ENCODE measurements around the gene GPR68. TPM values are rescaled to one million over a fixed set of nuclear protein-coding genes. Genes with fewer than 3 reads are reported as not detected.
"Not testable (repeated sequence)": the region's sequence is repeated elsewhere in the genome, so short reads cannot be mapped to it uniquely, and the experiment has no call there.

GPR68 gene
- total RNA-seq, 4 donors from 2014 or later = 0.95 to 4.3 (median 1.6) TPM

DNA sequence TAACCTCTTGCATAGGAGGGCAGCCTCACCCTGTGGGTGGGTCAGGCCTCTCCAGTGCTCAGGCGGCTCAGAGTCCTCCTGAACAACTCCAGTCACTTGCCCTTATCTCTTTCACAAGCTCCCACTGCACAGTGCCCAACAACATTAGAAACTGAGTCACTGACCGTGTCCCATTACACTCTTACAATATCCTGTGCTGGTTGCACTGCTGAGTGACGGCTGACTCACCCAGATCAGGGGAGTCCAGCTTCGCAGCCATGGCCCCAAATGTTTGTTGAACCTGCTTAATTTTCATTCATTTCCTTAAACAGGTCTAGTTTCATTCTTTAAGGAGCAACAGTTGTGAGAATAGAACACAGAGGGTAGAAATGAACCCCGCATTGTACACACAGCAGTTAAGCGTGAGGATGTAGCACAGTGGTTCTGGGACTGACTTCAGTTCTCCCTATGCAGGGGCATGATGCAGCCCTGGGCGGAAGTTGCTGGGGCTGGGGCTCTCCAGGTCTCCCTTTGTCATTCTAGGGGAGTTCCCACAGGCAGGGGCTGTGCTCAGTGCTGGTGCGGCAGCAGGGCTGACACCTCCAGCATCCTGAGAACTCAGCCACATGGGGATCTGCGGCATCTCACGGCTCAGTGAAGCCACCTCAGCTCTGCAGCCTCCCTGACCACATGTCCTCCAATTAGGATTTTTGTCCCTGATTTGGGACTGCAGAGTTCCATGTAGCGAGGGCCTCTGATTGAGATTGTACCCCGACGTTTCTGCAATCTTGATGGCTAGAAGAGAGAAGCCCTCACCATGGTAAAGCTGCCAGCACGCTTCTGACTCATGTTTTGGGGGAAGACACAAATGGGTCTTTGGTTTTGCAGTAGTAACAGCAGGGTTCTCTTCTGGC is 16.1 kb downstream of the GPR68 start:
- H3K4me3 ChIP-seq = no peak overlapping the region
- DNase-seq (ENCODE audit: low spot score in 2 of 2) = no peak
- H3K27ac ChIP-seq = no peak overlapping the region
- 95% methylated on average over 14 of the region's 14 CpGs for WGBS
- no peaks in the 10 kb centered on the region for H3K4me1 ChIP-seq
- no peaks in the 10 kb centered on the region for H3K9me3 ChIP-seq
- H3K27me3 ChIP-seq = no peaks in the 10 kb centered on the region
- TF ChIP-seq POLR2A (IDR thresholded peaks at IDR 0.05) = no peak
- TF ChIP-seq, protein P1, sequence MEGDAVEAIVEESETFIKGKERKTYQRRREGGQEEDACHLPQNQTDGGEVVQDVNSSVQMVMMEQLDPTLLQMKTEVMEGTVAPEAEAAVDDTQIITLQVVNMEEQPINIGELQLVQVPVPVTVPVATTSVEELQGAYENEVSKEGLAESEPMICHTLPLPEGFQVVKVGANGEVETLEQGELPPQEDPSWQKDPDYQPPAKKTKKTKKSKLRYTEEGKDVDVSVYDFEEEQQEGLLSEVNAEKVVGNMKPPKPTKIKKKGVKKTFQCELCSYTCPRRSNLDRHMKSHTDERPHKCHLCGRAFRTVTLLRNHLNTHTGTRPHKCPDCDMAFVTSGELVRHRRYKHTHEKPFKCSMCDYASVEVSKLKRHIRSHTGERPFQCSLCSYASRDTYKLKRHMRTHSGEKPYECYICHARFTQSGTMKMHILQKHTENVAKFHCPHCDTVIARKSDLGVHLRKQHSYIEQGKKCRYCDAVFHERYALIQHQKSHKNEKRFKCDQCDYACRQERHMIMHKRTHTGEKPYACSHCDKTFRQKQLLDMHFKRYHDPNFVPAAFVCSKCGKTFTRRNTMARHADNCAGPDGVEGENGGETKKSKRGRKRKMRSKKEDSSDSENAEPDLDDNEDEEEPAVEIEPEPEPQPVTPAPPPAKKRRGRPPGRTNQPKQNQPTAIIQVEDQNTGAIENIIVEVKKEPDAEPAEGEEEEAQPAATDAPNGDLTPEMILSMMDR (IDR thresholded peaks at IDR 0.05) = no peak
- no peak for TF ChIP-seq EP300 (IDR thresholded peaks at IDR 0.05)
- H3K36me3 ChIP-seq = peaks cover 25% of the 10 kb centered on the region

DNA sequence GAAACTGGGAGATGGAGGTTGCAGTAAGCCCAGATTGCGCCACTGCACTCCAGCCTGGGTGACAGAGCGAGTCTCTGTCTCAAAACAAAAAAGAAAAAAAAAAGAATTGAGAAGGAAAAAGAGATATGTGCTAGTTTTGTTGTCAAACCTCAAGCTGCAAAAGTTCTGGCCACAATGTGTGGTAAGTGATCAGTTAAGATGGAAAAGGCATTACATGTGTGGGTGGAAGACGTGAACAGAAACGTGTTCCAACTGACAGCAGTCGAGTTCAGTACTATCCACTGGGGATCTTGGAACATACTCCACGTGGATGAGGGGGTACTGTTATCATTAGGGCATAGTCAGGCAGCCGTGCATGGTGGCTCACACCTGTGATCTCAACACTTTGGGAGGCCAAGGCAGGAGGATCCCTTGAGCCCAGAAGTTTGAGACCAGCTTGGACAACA is 17.3 kb downstream of the GPR68 start:
- TF ChIP-seq POLR2A (IDR thresholded peaks at IDR 0.05) = no peak
- TF ChIP-seq POLR2AphosphoS5 (IDR thresholded peaks at IDR 0.05) = no peak
- TF ChIP-seq, protein P1 (IDR thresholded peaks at IDR 0.05) = no peak
- TF ChIP-seq EP300 (IDR thresholded peaks at IDR 0.05) = no peak
- 74% methylated on average over 7 of the region's 7 CpGs for WGBS
- no peak for DNase-seq (ENCODE audit: low spot score in 2 of 2)
- peaks cover 26% of the 10 kb centered on the region for H3K36me3 ChIP-seq
- H3K9me3 ChIP-seq = no peaks in the 10 kb centered on the region
- H3K4me1 ChIP-seq = no peaks in the 10 kb centered on the region
- H3K27me3 ChIP-seq = no peaks in the 10 kb centered on the region
- H3K4me3 ChIP-seq = no peak overlapping the region
- H3K27ac ChIP-seq = no peak overlapping the region

DNA sequence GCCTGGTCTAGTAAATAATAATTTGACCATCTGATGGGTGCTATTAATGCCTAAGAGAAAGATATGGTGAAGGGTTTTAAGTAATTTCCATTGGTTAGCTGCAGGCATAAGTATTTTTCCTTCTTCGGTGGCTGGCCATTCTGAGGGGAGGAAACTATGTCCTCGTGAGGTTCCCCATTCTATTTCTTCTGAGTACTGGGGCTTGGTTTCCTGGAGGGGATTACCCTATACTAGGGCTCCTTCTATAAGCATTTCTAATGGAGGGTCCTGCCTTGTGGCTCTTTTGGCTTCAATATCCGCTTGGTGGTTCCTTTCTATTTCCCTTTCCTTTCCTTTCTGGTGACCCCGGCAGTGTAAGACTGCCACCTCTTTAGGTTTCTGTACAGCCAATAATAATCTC is 18.1 kb downstream of the GPR68 start:
- H3K36me3 ChIP-seq = peaks cover 32% of the 10 kb centered on the region

DNA sequence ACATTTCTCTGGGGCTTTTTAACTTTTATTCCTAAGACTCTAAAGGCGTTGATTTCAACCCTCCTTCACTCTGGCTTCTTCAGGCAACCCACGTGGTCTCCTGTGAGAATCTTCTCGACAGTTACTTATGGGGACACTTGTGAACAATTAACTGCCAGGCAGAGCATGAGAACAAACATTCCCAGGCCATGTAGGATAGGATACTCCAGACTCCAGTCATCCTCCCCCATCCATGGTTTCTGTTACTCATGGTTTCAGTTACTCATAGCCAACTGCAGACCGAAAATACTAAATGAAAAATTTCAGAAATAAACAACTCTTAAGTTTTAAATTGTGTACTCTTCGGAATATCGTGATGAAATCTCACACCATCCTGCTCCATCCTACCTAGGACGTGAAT is 19.5 kb downstream of the GPR68 start:
- 91% methylated on average over 7 of the region's 7 CpGs for WGBS
- DNase-seq (ENCODE audit: low spot score in 2 of 2) = no peak
- peaks cover 12% of the 10 kb centered on the region for H3K4me1 ChIP-seq
- no peak overlapping the region for H3K4me3 ChIP-seq
- no peaks in the 10 kb centered on the region for H3K9me3 ChIP-seq
- H3K27me3 ChIP-seq = no peaks in the 10 kb centered on the region
- no peak overlapping the region for H3K27ac ChIP-seq
- TF ChIP-seq POLR2A (IDR thresholded peaks at IDR 0.05) = no peak
- TF ChIP-seq, protein P1 (IDR thresholded peaks at IDR 0.05) = no peak
- TF ChIP-seq POLR2AphosphoS5 (IDR thresholded peaks at IDR 0.05) = no peak
- no peak for TF ChIP-seq EP300 (IDR thresholded peaks at IDR 0.05)
- H3K36me3 ChIP-seq = peaks cover 32% of the 10 kb centered on the region

More for the DNA sequence above, 18.1 kb downstream of the GPR68 start:
- not testable (repeated sequence) for H3K9me3 ChIP-seq; H3K4me1 ChIP-seq; H3K27ac ChIP-seq; DNase-seq (ENCODE audit: low spot score in 2 of 2); H3K27me3 ChIP-seq; H3K4me3 ChIP-seq
- 86% methylated on average over 4 of the region's 4 CpGs for WGBS

DNA sequence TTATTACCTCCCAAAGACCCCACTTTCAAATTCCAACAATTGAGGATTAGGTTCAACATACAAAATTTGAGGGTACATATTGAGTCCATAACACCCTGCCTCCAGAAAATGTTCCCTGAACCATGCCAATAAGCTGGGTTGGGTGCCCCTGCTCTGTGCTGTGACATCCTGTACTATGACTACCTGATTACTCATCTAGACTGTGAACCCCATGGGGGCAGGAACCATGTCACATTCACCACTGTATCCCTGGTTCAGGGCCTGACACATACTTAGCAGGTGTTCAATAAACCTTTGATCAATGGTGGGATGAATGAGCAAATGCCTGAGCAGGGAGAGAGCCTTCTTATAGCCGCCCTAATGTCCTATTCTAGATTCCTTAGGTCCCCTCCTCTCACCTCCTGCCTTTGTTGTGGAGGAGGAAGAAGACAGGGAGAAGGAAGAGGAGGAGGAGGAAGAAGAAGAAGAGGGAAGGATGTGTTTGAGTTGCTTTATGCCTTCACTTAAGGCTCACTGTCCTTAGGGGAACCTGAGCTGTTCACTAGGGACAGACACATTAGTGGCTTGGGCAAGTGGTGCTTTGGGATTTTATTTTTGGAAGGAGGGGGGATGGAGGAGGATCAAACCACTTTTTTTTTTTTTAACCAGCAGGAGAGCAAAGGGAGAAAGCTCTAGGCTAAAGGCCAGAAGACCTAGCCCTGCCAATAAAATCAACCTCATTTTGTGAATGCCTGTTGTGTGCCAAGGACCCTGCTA is 21.3 kb downstream of the GPR68 start:
- H3K27ac ChIP-seq = no peak overlapping the region
- no peaks in the 10 kb centered on the region for H3K27me3 ChIP-seq
- DNase-seq (ENCODE audit: low spot score in 2 of 2) = no peak
- H3K4me1 ChIP-seq = peaks cover 22% of the 10 kb centered on the region
- TF ChIP-seq, protein P1 (IDR thresholded peaks at IDR 0.05) = no peak
- TF ChIP-seq EP300 (IDR thresholded peaks at IDR 0.05) = no peak
- no peak for TF ChIP-seq POLR2A (IDR thresholded peaks at IDR 0.05)
- no peak for TF ChIP-seq POLR2AphosphoS5 (IDR thresholded peaks at IDR 0.05)
- no peaks in the 10 kb centered on the region for H3K9me3 ChIP-seq
- WGBS = 100% methylated on average over 1 of the region's 1 CpG
- H3K36me3 ChIP-seq = peaks cover 29% of the 10 kb centered on the region
- H3K4me3 ChIP-seq = no peak overlapping the region

Measured in suprapubic skin (tissue), 4 donors.